ENCODE data around the gene TOLLIP.

- TF ChIP-seq CTCF (tag by site-specific recombination; IDR thresholded peaks at IDR 0.05) (no peak), ZFP37 (tag by site-specific recombination; IDR thresholded peaks at IDR 0.05) (no peak), HOXD13 (CRISPR knock-in tag; IDR thresholded peaks at IDR 0.05; ENCODE audit: borderline replicate concordance) (no peak), ZBTB44 (tag by site-specific recombination; IDR thresholded peaks at IDR 0.05) (no peak), PBX3 (CRISPR knock-in tag; IDR thresholded peaks at IDR 0.05) (no peak), ZNF558 (tag by site-specific recombination; IDR thresholded peaks at IDR 0.05) (no peak), ZNF146 (tag by site-specific recombination; IDR thresholded peaks at IDR 0.05) (no peak), TRIM28 (IDR thresholded peaks at IDR 0.05; ENCODE audit: borderline replicate concordance, low read length) (no peak)
- TF ChIP-seq, protein P1, sequence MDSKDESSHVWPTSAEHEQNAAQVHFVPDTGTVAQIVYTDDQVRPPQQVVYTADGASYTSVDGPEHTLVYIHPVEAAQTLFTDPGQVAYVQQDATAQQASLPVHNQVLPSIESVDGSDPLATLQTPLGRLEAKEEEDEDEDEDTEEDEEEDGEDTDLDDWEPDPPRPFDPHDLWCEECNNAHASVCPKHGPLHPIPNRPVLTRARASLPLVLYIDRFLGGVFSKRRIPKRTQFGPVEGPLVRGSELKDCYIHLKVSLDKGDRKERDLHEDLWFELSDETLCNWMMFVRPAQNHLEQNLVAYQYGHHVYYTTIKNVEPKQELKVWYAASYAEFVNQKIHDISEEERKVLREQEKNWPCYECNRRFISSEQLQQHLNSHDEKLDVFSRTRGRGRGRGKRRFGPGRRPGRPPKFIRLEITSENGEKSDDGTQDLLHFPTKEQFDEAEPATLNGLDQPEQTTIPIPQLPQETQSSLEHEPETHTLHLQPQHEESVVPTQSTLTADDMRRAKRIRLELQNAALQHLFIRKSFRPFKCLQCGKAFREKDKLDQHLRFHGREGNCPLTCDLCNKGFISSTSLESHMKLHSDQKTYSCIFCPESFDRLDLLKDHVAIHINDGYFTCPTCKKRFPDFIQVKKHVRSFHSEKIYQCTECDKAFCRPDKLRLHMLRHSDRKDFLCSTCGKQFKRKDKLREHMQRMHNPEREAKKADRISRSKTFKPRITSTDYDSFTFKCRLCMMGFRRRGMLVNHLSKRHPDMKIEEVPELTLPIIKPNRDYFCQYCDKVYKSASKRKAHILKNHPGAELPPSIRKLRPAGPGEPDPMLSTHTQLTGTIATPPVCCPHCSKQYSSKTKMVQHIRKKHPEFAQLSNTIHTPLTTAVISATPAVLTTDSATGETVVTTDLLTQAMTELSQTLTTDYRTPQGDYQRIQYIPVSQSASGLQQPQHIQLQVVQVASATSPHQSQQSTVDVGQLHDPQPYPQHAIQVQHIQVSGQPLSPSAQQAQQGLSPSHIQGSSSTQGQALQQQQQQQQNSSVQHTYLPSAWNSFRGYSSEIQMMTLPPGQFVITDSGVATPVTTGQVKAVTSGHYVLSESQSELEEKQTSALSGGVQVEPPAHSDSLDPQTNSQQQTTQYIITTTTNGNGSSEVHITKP (tag by site-specific recombination; IDR thresholded peaks at IDR 0.05), result no peak
- TF ChIP-seq, protein P2, sequence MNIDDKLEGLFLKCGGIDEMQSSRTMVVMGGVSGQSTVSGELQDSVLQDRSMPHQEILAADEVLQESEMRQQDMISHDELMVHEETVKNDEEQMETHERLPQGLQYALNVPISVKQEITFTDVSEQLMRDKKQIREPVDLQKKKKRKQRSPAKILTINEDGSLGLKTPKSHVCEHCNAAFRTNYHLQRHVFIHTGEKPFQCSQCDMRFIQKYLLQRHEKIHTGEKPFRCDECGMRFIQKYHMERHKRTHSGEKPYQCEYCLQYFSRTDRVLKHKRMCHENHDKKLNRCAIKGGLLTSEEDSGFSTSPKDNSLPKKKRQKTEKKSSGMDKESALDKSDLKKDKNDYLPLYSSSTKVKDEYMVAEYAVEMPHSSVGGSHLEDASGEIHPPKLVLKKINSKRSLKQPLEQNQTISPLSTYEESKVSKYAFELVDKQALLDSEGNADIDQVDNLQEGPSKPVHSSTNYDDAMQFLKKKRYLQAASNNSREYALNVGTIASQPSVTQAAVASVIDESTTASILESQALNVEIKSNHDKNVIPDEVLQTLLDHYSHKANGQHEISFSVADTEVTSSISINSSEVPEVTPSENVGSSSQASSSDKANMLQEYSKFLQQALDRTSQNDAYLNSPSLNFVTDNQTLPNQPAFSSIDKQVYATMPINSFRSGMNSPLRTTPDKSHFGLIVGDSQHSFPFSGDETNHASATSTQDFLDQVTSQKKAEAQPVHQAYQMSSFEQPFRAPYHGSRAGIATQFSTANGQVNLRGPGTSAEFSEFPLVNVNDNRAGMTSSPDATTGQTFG (tag by site-specific recombination; IDR thresholded peaks at IDR 0.05; ENCODE audit: borderline replicate concordance), result no peak
- TF ChIP-seq, protein P3, sequence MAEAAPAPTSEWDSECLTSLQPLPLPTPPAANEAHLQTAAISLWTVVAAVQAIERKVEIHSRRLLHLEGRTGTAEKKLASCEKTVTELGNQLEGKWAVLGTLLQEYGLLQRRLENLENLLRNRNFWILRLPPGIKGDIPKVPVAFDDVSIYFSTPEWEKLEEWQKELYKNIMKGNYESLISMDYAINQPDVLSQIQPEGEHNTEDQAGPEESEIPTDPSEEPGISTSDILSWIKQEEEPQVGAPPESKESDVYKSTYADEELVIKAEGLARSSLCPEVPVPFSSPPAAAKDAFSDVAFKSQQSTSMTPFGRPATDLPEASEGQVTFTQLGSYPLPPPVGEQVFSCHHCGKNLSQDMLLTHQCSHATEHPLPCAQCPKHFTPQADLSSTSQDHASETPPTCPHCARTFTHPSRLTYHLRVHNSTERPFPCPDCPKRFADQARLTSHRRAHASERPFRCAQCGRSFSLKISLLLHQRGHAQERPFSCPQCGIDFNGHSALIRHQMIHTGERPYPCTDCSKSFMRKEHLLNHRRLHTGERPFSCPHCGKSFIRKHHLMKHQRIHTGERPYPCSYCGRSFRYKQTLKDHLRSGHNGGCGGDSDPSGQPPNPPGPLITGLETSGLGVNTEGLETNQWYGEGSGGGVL (tag by site-specific recombination; IDR thresholded peaks at IDR 0.05), result no peak
These were observed 43.4 kb upstream of the TOLLIP start for GRCh38 chr11:1352696-1353382.

Measured in HEK293 (cell line).